OCI-LY1 (cell line): ENCODE data around the gene TMEM18.

Experiments
- H2AFZ ChIP-seq: fragments of 200-600 bp; sonication (generic), shearing (Covaris generic); 2 replicates; pipeline ENCODE4 v1.6.0; 2014; ENCODE audit warnings: antibody characterized with exemption, mild to moderate bottlenecking, low read length
- H3F3A ChIP-seq: fragments of 200-600 bp; sonication (generic), shearing (Covaris generic); 2 replicates; pipeline ENCODE4 v1.6.0; 2014; ENCODE audit warnings: mild to moderate bottlenecking, antibody characterized with exemption, low read length, moderate library complexity; ENCODE audit not compliant: insufficient read depth
- H3K27ac ChIP-seq: fragments of 200-600 bp; sonication (generic); 2 replicates; pipeline ENCODE4 v1.5.1; 2014; ENCODE audit warnings: low read length, mixed run types, mild to moderate bottlenecking, low read depth; ENCODE audit not compliant: poor library complexity, severe bottlenecking
- H3K27me3 ChIP-seq: fragments of 200-600 bp; sonication (generic); 2 replicates; pipeline ENCODE4 v1.6.0; 2014; ENCODE audit warnings: antibody characterized with exemption, mild to moderate bottlenecking, low read length, moderate library complexity; ENCODE audit not compliant: insufficient read depth
- H3K36me3 ChIP-seq: fragments of 200-600 bp; sonication (generic); 2 replicates; pipeline ENCODE4 v1.6.1; 2014; ENCODE audit warnings: mild to moderate bottlenecking, antibody characterized with exemption, low read length, moderate library complexity, mixed read lengths; ENCODE audit not compliant: insufficient read depth
- H3K4me1 ChIP-seq: fragments of 200-600 bp; sonication (generic); 2 replicates; pipeline ENCODE4 v1.5.1; 2014; ENCODE audit warnings: mild to moderate bottlenecking, low read length, moderate library complexity; ENCODE audit not compliant: insufficient read depth, severe bottlenecking
- H3K4me2 ChIP-seq: fragments of 200-600 bp; sonication (generic), shearing (Covaris generic); 2 replicates; pipeline ENCODE4 v1.6.1; 2014; ENCODE audit warnings: low read length
- H3K4me3 ChIP-seq: fragments of 200-600 bp; sonication (generic); 2 replicates; pipeline ENCODE4 v1.5.1; 2014; ENCODE audit warnings: low read length, low read depth, mild to moderate bottlenecking, mixed read lengths; ENCODE audit not compliant: poor library complexity, severe bottlenecking
- H3K79me2 ChIP-seq: fragments of 200-600 bp; shearing (Covaris generic); 2 replicates; pipeline ENCODE4 v1.6.1; 2016; ENCODE audit warnings: mixed run types, low read length, mixed read lengths; ENCODE audit not compliant: insufficient read depth
- H3K9ac ChIP-seq: fragments of 200-600 bp; sonication (generic), shearing (Covaris generic); 2 replicates; pipeline ENCODE4 v1.6.1; 2014; ENCODE audit warnings: mild to moderate bottlenecking, low read length, mixed read lengths
- H3K9me2 ChIP-seq: fragments of 200-600 bp; sonication (generic), shearing (Covaris generic); 2 replicates; pipeline ENCODE4 v1.6.1; 2014; ENCODE audit warnings: low read depth, mild to moderate bottlenecking, low read length, mixed read lengths
- H3K9me3 ChIP-seq: fragments of 200-600 bp; shearing (Covaris generic); 2 replicates; pipeline ENCODE4 v1.6.1; 2014; ENCODE audit warnings: low read length, mixed read lengths
- H4K20me1 ChIP-seq: fragments of 200-600 bp; sonication (generic), shearing (Covaris generic); 2 replicates; pipeline ENCODE4 v1.6.0; 2016; ENCODE audit warnings: mild to moderate bottlenecking, low read length; ENCODE audit not compliant: insufficient read depth
- CTCF ChIP-seq: fragments of 200-600 bp; sonication (generic), shearing (Covaris generic); IDR thresholded peaks from 2 replicates; pipeline ENCODE4 v1.5.1; 2017; ENCODE audit warnings: mild to moderate bottlenecking, antibody characterized with exemption, low read length, moderate library complexity, mixed read lengths
- EZH2 ChIP-seq: fragments of 200-600 bp; sonication (generic), shearing (Covaris generic); IDR thresholded peaks from 2 replicates; pipeline ENCODE4 v1.8.0; 2017; ENCODE audit warnings: borderline replicate concordance, mixed run types, mild to moderate bottlenecking, antibody characterized with exemption, low read length, moderate library complexity, mixed read lengths

TMEM18 gene

GRCh38 chr2:629961-630360, 47.2 kb downstream of the TMEM18 start:
- no peak overlapping the region for H2AFZ ChIP-seq
- H3K4me3 ChIP-seq, result no peak overlapping the region
- H3K4me1 ChIP-seq, result no peaks in the 10 kb centered on the region
- no peaks in the 10 kb centered on the region for H3K9me2 ChIP-seq
- H3K27ac ChIP-seq, result no peak overlapping the region
- H3K79me2 ChIP-seq, result no peaks in the 10 kb centered on the region
- no peak overlapping the region for H3K9ac ChIP-seq
- no peaks in the 10 kb centered on the region for H3K9me3 ChIP-seq
- H3K36me3 ChIP-seq, result no peaks in the 10 kb centered on the region
- no peaks in the 10 kb centered on the region for H4K20me1 ChIP-seq
- no peaks in the 10 kb centered on the region for H3K27me3 ChIP-seq
- no peak overlapping the region for H3K4me2 ChIP-seq
- no peaks in the 10 kb centered on the region for H3F3A ChIP-seq
- no peak for TF ChIP-seq CTCF
- no peak for TF ChIP-seq EZH2

- Histone ChIP-seq H3K27ac (no peak overlapping the region), H3K36me3 (no peaks in the 10 kb centered on the region), H3F3A (no peaks in the 10 kb centered on the region), H3K27me3 (no peaks in the 10 kb centered on the region), H3K9me3 (no peaks in the 10 kb centered on the region), H3K79me2 (no peaks in the 10 kb centered on the region), H3K4me2 (no peak overlapping the region), H4K20me1 (no peaks in the 10 kb centered on the region), H3K9ac (no peak overlapping the region), H3K4me3 (no peak overlapping the region), H2AFZ (no peak overlapping the region), H3K4me1 (no peaks in the 10 kb centered on the region), H3K9me2 (no peaks in the 10 kb centered on the region)
- no peak for TF ChIP-seq CTCF
- TF ChIP-seq EZH2, result no peak
Measured at GRCh38 chr2:628651-629050, 48.6 kb downstream of the TMEM18 start.

DNA sequence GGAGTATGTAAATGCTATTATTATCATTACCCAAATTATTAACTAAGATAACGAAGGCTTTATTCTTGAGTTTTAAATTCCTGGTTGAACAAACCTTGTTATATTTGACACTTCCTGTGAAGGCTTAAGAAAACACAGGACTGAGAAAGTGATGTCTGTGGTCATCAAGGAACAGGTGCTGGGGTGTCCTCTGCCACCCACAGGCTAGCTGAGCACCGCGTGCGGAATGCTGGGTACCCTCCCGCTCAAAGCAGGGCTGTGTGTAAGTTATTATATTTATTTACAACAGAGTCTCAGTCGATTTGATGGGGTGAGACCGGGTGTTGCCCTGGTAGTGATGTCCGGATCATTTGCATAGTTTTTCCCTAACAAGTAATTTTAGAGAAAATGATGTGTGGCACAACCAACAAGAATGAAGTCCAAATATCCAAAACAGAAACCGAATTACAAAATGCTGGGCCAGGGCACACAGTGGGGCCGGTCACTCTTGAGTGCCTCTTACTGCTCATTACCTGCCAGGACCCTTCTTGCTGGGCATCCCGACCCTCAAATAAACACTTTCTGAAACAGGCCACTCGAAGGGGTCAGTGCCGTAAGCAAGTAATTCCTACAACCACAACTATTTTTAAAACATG, 49.2 kb downstream of the TMEM18 start:
- H3K27me3 ChIP-seq, result no peaks in the 10 kb centered on the region
- H3F3A ChIP-seq, result no peaks in the 10 kb centered on the region
- no peaks in the 10 kb centered on the region for H3K36me3 ChIP-seq
- H2AFZ ChIP-seq, result no peak overlapping the region
- no peaks in the 10 kb centered on the region for H3K9me2 ChIP-seq
- no peak overlapping the region for H3K27ac ChIP-seq
- no peak overlapping the region for H3K4me2 ChIP-seq
- no peak overlapping the region for H3K9ac ChIP-seq
- no peaks in the 10 kb centered on the region for H3K9me3 ChIP-seq
- H3K4me3 ChIP-seq, result no peak overlapping the region
- no peaks in the 10 kb centered on the region for H3K79me2 ChIP-seq
- no peaks in the 10 kb centered on the region for H4K20me1 ChIP-seq
- TF ChIP-seq EZH2 (no peak), CTCF (no peak)
- no peaks in the 10 kb centered on the region for H3K4me1 ChIP-seq
